ENCODE measurements around the gene PRDM16.

DNA sequence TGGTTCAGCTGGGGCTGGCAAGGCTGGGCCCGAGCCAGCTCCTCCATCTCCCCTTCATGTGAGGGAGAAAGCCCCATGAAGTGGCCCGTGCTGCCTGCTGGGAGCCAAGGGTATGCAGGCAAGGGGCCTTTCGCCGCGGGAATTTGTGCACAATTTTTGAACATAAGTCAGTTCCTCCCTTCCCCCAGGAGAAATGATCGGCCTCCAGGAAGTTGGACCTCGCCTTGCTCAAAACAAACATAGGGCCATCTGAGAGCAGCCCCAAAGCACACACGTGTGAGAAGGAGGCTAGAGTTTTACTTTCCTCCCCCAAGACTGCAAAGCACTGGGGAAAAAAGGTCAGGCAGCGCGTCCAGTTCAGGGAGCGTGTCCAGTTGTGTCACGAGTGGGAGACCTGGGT is 64.7 kb downstream of the PRDM16 start:
- TF ChIP-seq, protein P1, sequence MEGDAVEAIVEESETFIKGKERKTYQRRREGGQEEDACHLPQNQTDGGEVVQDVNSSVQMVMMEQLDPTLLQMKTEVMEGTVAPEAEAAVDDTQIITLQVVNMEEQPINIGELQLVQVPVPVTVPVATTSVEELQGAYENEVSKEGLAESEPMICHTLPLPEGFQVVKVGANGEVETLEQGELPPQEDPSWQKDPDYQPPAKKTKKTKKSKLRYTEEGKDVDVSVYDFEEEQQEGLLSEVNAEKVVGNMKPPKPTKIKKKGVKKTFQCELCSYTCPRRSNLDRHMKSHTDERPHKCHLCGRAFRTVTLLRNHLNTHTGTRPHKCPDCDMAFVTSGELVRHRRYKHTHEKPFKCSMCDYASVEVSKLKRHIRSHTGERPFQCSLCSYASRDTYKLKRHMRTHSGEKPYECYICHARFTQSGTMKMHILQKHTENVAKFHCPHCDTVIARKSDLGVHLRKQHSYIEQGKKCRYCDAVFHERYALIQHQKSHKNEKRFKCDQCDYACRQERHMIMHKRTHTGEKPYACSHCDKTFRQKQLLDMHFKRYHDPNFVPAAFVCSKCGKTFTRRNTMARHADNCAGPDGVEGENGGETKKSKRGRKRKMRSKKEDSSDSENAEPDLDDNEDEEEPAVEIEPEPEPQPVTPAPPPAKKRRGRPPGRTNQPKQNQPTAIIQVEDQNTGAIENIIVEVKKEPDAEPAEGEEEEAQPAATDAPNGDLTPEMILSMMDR (IDR thresholded peaks at IDR 0.05), result no peak
- TF ChIP-seq POLR2A (IDR thresholded peaks at IDR 0.05), result no peak
